Glutamatergic neuron (in vitro differentiated cells): Measurements from ENCODE around the gene RCAN2. TPM values are rescaled to one million over a fixed set of nuclear protein-coding genes. Genes with fewer than 3 reads are reported as not detected.

Experiments
- DNase-seq: peaks from one replicate; pipeline ENCODE4 v3.0.0; 2022
- H3K27ac Mint-ChIP-seq: one replicate; pipeline ENCODE4 v1.8.0; 2020; ENCODE audit warnings: mild to moderate bottlenecking, mixed read lengths, inconsistent platforms; ENCODE audit not compliant: unreplicated experiment
- H3K27me3 Mint-ChIP-seq: one replicate; pipeline ENCODE4 v1.8.0; 2020; ENCODE audit warnings: mild to moderate bottlenecking, moderate library complexity, mixed read lengths, inconsistent platforms; ENCODE audit not compliant: unreplicated experiment
- H3K36me3 Mint-ChIP-seq: one replicate; pipeline ENCODE4 v1.8.0; 2020; ENCODE audit warnings: mild to moderate bottlenecking, mixed read lengths, inconsistent platforms; ENCODE audit not compliant: unreplicated experiment
- H3K4me1 Mint-ChIP-seq: one replicate; pipeline ENCODE4 v1.8.0; 2020; ENCODE audit warnings: mild to moderate bottlenecking, low read depth, mixed read lengths, inconsistent platforms; ENCODE audit not compliant: unreplicated experiment
- H3K4me3 Mint-ChIP-seq: one replicate; pipeline ENCODE4 v1.8.0; 2020; ENCODE audit warnings: mild to moderate bottlenecking, mixed read lengths, inconsistent platforms; ENCODE audit not compliant: unreplicated experiment
- H3K9me3 Mint-ChIP-seq: one replicate; pipeline ENCODE4 v1.8.0; 2020; ENCODE audit warnings: mild to moderate bottlenecking, moderate library complexity, mixed read lengths, inconsistent platforms; ENCODE audit not compliant: unreplicated experiment
- total RNA-seq: library from RNA; stranded (reverse); fragmentation: NEBNext Ultra II Directional; extraction: Animal tissue kit (Norgen Biotek cat#: 25700); gene quantifications from one replicate; pipeline ENCODE4 v1.2.1, GENCODE V29; 2021; ENCODE audit not compliant: unreplicated experiment
- TF ChIP-seq, protein P1 (sequence below): fragments of 200-600 bp; sonication (generic); IDR thresholded peaks from one replicate; pipeline ENCODE4 v1.5.0; 2021; ENCODE audit not compliant: partially characterized antibody, unreplicated experiment

The RCAN2 gene
- total RNA-seq, 1 donor from 2014 or later = 21.6 TPM

GRCh38 chr6:46486181-46486580, 5.1 kb downstream of the RCAN2 start:
- peaks cover 15% of the 10 kb centered on the region for H3K4me1 Mint-ChIP-seq
- no peak overlapping the region for H3K27ac Mint-ChIP-seq
- no peaks in the 10 kb centered on the region for H3K36me3 Mint-ChIP-seq
- no peak for DNase-seq
- TF ChIP-seq, protein P1, sequence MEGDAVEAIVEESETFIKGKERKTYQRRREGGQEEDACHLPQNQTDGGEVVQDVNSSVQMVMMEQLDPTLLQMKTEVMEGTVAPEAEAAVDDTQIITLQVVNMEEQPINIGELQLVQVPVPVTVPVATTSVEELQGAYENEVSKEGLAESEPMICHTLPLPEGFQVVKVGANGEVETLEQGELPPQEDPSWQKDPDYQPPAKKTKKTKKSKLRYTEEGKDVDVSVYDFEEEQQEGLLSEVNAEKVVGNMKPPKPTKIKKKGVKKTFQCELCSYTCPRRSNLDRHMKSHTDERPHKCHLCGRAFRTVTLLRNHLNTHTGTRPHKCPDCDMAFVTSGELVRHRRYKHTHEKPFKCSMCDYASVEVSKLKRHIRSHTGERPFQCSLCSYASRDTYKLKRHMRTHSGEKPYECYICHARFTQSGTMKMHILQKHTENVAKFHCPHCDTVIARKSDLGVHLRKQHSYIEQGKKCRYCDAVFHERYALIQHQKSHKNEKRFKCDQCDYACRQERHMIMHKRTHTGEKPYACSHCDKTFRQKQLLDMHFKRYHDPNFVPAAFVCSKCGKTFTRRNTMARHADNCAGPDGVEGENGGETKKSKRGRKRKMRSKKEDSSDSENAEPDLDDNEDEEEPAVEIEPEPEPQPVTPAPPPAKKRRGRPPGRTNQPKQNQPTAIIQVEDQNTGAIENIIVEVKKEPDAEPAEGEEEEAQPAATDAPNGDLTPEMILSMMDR = no peak
- H3K27me3 Mint-ChIP-seq = peaks cover 8% of the 10 kb centered on the region
- no peak overlapping the region for H3K4me3 Mint-ChIP-seq
- peaks cover 5% of the 10 kb centered on the region for H3K9me3 Mint-ChIP-seq

GRCh38 chr6:46484081-46484820, 7.0 kb downstream of the RCAN2 start:
- TF ChIP-seq, protein P1 = no peak
- no peaks in the 10 kb centered on the region for H3K9me3 Mint-ChIP-seq
- H3K36me3 Mint-ChIP-seq = no peaks in the 10 kb centered on the region
- H3K27ac Mint-ChIP-seq = peak overlapping the region; percentile 91
- H3K4me3 Mint-ChIP-seq = peak overlapping the region; percentile 36
- H3K4me1 Mint-ChIP-seq = peaks cover 9% of the 10 kb centered on the region
- peak; percentile 33 for DNase-seq
- no peaks in the 10 kb centered on the region for H3K27me3 Mint-ChIP-seq

GRCh38 chr6:46476301-46476700, 14.9 kb downstream of the RCAN2 start:
- Mint-ChIP-seq H3K27ac (no peak overlapping the region), H3K27me3 (no peaks in the 10 kb centered on the region), H3K9me3 (no peaks in the 10 kb centered on the region), H3K4me1 (no peaks in the 10 kb centered on the region), H3K36me3 (no peaks in the 10 kb centered on the region), H3K4me3 (no peak overlapping the region)
- TF ChIP-seq, protein P1 = no peak
- no peak for DNase-seq

DNA sequence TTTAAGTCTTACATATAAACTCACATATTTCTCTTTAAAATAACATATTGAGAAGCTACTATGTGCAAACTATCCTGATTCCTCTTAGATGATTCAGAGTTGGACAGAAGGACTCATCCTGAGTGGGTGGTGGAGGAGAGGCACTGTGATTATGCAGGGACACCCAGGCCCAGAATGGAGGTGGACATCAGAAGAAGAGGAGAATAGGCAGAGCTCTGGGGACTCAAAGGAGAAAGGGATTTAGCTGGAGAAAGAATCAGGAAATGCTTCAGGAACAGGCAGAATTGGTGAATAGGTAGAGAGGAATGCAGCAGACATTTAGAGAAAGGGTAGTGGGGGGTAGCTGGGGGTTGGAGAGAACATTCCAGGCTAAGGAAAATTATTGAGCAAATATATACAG, 17.4 kb downstream of the RCAN2 start:
- Mint-ChIP-seq H3K9me3 (no peaks in the 10 kb centered on the region), H3K4me1 (peaks cover 2% of the 10 kb centered on the region), H3K27me3 (no peaks in the 10 kb centered on the region), H3K27ac (no peak overlapping the region), H3K36me3 (no peaks in the 10 kb centered on the region), H3K4me3 (no peak overlapping the region)
- TF ChIP-seq, protein P1 = no peak
- no peak for DNase-seq

- Mint-ChIP-seq H3K4me3 (no peak overlapping the region), H3K9me3 (no peaks in the 10 kb centered on the region), H3K4me1 (peaks cover 9% of the 10 kb centered on the region), H3K27ac (no peak overlapping the region), H3K27me3 (no peaks in the 10 kb centered on the region), H3K36me3 (no peaks in the 10 kb centered on the region)
- TF ChIP-seq, protein P1 = no peak
- DNase-seq = no peak
Measured at GRCh38 chr6:46472243-46472642, 19.0 kb downstream of the RCAN2 start.
